Fibroblast of the conjunctiva (primary cell): Measurements from ENCODE around the gene RASSF5.

Source experiments
- DNase-seq: peaks from one replicate; pipeline ENCODE4 v3.0.0-alpha.2; 2010; ENCODE audit warnings: low read depth

Gene RASSF5

DNA sequence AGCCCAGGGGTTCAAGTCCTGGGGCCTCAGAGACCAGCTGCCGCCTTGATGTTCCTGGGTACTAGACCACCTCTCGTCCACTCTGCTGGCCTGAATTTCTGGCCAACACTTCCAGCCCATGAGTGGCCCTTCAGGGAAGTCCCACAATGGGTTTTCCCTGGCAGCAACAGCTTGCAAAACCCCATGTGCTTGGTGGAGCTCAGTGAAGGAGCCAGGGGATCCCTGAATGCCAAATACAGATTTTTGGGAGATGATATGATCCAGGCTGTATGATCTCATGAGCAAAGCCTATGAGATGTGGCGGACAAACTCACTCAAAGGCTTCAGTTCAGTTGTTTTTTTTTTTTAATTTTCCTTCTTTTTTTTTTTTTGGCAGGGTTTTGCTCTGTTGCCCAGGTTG lies 9.6 kb upstream of the RASSF5 start:
- no peak for DNase-seq

DNA sequence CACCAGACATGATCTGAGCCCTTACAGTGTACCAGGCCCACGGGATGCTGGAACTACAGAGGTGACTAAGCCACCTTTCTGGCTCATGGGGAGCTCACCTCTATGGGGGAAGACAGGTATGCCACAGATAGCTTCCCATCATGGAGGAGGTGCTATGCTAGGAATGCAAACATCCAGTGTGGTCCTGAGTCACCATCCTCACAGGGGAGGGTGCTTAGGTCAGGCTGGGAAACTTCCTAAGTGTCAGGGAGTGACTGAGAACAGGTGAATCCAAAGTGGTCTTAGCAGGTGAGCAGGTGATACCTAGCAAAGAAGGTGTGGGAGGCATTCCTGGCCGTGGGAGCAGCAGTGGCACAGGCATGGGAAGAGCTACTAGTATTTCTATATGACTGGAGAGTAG lies 8.6 kb upstream of the RASSF5 start:
- no peak for DNase-seq

DNA sequence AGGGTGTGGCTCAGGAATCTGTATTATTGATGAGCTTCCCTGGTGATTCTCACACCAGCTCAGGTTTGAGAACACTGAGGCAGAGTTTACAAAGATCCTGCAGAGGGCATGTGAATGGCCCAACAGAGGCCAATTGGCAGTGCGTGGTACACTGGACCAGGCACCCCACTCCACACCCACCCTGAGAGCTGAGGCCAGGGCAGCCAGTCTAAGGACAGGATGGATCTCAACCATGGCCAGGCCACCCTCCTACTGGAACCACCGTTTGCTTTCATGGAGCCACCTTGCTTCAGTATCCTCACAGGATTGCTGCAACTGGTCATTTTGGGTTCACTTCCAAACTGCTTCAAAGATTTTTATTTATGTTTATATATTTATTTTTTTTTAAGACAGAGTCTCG lies 7.3 kb upstream of the RASSF5 start:
- DNase-seq, result no peak

DNA sequence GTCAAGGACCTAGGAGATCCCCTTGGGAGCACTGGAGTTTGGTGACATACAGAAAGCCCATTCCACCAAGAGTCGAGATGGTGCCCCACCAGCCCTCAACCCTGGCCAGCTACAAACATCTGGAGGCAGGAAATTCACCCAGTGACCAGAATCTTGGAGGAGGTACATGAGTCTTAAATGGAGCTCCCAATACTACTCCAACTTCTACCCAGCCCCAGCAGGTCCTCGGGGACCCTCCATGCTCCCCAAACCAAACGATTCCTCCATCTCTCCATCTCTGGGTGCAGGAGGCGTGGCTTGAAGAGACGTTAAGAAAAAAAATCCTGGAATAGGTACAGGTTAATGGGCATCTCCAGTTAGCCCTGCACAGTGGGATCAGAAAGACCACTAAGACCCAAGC lies 5.5 kb upstream of the RASSF5 start:
- DNase-seq, result no peak

DNA sequence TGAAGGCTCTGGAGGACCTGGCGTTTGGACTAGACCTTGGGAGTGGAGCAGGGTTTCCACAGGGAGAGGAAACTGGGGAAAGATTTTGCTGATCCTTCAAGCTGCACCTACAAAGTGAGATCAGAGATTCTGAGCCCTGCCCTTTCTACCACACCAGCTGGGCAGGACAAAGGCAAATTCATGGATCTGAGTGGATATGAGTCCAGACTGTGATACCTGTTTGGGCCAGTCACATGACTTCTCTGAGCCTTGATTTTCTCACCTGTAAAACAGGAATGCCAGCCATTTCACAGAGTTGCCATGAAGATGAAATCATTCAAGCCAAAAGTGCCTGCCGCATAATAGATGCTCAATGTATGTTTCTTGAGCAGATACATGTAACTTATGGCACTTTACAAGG lies 4.9 kb upstream of the RASSF5 start:
- DNase-seq, result no peak

DNA sequence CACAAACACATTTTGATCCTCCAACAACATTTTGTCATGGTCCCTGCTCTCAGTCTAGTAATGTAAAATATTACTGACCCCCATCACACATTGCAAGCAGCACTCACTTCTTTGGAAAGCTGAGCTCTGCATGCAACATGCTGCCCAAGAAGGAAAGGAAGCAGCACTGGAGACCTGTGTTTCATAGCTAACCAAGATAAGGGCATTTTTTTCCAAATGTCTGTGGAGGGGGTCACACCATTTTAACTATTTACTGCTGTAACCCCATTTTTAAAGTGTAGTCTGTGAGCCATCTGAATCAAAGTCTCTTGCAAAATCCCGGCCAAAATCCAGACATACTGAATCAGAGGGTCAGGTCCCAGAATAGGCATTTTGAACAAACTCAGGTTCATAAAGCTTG lies 4.5 kb upstream of the RASSF5 start:
- no peak for DNase-seq

DNA sequence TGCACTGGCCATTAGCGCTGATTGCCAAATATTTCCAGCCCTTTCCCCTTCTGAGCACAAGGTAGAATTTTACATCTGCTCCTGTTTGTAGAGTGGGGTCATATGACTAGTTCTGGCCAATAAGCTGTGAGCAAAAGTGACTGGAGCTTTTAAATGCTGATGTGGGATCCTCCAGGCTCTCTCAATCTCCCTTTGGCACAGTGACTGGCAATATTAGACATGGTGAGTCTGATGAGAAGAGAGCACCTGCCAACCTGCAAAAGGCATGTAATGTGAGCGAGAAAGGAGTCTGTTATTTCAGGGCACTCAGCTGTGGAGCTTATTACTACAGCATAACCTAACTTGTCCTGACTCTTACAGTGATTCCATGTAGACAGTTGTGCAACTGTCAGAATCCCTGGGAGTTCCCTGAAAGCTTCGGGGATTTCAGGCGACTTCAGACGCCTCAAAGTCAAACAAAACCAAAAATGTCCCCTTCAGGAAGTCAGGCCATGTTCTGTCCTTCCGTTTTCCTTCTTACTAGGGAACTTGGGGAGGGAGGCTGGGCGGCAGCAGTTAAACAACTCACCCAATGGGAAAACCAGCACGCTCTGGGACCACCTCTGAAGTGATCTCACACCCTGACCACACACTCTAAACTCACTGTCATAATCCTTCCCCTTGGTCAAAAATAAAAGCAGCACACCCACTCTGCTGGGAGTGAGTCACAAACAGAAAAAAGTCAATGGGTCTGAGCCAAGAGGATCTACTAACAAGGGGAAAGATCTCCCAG lies 3.6 kb upstream of the RASSF5 start:
- peak; percentile 87 for DNase-seq

DNA sequence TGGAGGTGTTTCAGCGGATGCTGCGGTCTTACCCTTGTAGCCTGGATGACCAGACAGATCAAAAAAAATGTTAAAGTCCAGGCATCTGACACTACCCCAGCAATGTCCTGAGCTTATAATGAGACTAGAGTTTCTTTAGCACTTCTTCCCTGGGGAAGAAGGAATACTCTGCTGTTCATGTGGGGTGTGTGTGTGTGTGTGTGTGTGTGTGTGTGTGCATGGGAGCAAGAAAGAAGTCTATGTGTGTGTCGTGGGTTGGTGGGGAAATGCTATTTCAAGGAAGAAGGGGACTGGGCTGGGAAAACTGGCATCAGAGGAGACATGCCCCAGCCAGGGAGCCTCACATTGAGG lies 3.0 kb upstream of the RASSF5 start:
- DNase-seq, result no peak

DNA sequence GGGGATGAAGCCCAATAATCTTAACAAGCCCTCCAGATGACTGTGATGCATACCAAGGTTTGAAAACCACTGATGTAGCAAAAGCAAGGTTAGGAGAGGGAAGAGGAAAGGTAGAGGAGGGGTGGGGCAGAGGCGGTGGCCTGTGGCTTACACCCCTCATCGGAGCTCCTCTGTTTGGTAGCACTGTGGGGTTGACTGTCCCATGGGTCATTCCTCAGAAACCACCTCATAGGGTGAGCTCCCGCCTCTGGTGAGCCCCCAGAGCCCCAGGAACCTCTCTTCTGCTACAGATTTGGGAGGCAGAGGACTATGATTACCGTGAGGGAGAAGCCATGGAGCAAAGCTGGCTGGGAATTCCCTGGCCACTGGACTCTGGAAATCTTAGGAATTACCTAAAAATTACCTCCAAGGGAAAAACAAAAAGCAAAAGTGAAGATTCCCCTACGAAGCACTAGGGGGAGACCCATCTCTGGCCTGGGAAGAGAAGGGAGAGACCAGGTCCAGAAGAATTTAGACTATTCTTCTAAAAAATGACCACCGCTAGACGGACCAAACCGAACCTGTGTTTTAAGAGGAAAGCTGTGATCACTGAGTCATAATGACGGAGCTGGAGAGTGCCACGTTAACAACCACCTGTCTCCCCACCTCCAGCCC lies 1.5 kb upstream of the RASSF5 start:
- DNase-seq, result peak; percentile 28

DNA sequence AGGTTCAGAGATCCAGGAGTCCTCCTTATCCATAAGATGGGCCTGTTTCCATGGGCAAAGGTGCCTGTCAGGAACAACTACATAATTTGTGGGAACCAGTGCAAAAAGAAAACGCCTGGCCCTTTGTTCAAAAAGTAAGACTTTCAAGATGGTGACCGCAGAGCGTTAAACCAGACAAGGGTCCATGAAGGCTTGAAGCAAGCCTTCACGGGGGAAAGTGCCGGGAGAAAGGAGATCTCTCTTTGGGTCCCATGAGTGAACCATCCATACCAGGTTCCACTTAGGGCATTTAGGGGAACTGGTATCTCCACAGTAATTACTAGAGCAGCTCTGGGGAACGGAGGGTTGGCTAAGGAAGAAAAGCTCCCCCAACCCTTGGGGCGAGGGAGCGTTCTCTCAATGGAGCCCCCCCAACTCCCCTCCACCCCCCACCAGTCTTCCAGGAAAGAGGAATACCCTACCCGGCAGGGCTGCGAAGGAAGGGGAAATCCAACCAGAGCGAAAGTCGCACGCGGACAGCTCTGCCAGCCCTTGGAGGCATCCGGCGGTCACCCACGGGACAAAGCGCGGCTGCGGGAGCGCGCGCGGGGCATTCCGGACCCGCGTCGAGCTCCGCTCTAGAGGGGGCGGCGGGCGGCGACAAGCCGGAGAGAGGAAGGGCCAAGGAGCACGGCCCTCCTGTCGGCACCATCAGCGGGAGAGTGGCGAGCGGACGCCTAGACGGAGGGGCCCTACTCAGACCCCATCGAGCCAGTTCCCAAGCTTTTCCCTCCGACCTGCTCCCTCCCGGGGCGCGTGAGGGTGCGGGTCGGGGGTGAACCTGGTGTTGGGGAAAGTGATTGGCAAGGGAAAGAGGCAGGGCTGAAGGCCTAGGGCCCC lies 687 bp upstream of the RASSF5 start:
- DNase-seq, result no peak

DNA sequence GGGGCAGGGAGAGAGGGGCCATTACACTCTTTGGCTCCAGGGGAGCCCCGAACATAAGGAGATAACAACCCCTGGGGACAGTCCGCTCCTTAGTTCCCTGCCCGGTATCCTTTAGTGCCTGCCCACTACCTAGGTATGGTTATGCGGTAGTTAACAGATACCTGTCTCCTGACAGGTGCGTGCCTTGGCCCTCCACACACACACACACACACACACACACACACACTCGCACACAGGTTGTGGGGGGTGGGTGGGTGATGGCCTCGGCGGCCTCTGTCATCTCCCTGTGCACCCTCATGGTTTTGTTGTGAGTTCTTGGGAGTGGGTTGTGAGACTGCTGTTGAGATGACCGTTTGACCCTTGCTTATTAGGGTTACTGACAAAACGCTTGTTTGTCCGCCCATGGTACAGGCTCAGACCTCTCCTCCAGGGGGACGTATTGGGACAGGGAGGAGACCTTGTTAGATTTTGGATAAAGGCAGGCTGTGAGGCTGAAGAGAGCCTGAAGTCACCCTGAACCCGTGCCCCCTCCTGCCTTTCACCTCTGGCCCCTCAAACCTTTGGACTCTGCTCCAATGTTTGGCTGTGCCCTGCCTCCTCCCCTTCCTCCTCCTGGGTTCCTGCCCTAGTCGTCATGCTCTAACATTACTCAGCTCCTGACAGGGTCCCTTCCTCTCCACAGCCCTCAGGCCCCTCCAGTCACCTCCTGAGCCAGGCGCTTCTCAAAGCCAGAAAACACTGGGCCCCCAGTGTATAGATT lies 979 bp downstream of the RASSF5 start:
- DNase-seq, result no peak

DNA sequence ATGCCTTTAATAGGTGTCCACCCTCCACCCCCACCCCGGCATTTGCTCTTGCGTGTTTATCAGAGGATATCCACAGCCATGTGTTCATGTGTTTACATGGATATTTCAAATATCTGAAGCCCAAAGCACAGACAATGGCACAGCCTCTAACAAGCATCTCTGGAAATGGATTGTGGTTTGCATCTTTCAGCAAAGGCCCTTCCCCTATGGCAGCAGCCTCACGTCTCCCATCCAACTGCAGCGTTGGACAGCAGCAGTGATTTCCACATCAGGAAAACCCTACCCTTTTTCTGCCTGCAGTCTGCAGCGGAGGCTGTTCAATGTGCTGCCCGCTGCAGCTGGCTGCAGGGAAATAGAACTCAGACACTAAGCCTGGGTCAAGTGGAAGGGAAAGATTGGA lies 1.6 kb downstream of the RASSF5 start:
- DNase-seq, result no peak

DNA sequence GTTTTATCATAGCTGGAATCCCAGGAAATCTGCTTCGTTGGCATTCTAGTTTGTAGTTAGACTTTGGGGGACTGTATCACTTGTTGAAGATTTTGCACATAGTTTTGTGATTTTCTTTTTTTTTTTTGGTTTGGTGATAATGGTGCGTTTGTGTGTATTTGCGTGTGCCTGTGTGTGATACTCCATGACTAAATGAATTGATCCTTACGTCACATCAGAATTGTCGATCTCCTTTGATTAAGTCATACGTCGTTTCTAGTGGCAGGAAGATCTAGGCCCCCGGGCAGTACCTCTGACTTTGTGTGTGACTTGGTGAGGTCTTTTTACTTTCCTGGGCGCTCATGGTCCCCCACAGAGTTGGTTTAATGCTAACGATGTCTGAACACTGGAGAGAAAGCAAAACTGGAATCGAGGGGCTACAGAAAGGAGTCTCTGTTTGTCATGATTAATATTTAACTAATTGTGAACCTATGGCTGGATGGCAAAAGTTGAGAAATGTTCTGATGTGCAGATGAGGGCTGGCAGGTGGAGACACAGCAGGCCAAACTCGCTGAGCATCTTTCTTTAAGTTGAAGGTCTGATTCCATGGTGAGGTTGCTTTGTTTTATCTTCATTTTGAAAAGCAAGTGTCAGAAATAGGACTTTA lies 2.4 kb downstream of the RASSF5 start:
- no peak for DNase-seq

DNA sequence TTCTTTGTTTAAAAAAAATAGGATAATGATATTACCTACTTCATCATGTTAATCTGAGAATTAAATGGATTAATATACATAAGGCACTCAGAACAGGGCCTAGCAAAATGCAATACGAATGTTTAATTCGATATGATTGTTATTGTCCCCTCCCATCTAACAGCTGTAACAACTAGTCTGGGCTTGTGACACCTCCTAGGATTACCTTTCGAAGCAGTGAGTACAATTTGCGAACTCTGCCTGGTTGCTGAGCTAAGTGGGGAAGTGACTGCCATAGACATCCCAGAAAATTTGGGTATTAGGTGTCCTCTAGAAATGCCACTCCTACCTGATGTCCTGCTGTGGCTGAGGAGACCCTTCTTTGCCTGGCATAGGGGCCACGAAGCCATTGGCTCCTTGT lies 3.0 kb downstream of the RASSF5 start:
- DNase-seq, result no peak

DNA sequence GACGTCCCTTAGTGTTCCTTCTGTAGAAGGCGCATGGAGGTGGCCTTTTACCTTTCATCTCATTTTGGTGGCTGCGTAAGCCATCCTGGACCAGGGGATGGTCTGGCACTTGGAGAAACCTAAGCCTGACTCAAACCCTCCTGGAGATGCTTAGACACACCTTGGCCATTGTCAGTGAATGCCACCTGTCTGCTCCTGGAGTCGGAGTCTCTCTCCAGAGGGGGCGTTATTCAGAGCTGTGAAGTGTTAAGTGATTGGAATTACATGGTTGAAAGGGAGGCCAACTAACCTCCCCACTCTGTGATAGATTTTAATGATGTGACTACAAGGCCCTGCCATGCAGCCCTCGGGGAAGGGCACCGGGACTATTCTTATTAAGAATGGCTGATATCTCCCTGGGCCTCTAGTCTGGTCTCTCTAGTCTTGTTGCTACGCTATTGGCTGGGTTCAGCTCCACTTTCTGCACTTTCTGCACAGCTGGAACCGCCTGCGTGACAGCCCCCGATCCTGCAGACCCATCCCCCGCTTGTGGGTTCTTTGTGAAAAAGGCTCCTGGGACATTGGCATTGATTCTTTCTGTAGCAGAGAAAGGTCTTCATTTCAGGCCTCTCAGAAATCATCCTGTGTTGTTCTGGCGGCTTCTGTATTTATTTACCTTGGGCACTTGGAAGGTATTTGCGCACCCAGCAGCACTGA lies 4.2 kb downstream of the RASSF5 start:
- no peak for DNase-seq

DNA sequence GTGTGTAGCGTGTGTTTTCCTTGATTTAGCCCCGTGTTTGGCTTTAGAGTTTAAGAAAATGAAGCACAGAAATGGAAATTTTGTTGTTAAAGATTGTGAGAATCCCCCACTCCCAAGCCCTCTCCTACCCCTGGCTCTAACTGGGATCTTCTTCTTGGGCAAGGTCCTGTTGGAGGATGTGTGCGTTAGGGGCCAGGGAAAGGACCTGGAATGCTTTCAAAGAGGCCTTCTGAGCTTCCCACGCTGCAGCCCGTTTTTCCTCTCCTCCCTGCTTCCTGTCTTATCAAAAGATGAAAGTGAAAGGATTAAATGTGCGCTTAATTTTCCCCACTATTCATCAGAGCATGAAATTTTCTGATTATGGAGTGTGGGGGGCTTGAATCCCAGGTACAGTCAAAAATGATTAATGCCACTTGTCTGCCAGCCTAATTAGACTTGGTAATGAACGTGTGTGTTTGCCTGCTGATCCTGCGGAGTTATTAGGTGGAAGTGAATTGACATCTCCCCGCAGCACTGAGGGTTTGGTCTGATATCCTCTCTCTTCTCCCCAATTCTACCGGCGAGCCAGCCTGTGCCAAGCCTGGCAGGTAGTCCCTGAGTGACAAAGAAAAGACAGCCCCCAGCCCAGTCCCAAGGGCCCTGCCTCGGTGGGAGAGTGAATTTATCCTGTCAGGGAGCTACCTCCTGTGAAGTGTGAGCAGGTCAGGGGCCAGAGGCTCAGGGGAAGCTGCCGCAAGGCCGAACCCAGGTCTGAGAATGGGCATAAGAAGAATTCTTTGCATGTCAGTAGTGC lies 4.9 kb downstream of the RASSF5 start:
- no peak for DNase-seq

DNA sequence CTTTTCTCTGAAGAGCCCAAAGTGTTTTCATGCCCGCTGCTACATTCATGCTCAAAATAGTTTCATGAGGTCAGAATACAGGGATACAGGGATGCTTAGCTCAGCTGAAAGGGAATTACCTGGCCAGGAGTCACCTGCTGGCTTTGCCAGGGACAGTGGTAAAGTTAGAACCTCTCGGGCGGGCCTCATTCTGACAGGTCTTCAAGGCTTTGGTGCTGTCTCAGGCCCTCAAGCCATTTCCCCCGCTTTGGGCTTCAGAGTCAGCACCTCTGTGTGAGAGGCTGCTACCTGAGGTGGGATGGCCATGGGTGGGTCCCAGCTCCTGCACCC lies 5.5 kb downstream of the RASSF5 start:
- no peak for DNase-seq

DNA sequence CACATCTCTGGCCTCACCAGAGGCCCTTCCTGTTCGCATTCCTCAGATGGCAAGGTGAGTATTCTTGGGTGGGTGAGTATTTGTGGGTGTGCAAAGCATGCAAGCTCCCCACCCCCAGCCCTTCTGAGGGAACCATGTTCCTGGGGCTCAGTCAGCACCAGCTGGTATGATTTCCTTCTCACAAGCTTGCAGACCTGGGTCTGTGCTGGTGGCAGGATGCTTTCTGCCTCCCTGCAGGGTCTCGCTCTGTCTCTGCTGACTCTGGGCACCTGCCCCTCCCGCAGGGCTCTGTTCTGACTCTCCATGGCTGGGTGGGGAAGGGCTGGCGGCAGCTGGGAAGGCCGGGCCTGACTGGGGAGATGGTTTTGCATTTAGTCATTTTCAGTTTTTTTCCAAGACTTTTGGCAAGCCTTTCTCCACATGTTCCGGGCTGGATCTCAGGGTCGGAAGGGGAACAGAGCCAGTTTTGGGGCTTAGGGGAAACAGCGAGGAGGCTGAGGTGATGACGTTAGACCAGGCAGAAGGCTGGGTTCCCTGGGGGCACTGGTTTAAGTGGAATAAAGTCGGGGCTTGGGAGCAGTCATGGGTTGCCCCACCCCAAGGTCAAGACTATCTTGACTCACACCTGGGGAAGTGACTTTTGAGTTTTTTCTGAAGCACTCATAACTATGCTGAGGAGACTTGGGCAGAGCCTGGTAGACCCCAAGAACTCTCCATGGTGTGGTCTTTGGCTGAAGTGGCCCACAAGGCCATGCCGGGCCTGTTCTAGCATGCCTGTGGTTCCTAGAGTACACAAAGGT lies 6.2 kb downstream of the RASSF5 start:
- peak; percentile 89 for DNase-seq

DNA sequence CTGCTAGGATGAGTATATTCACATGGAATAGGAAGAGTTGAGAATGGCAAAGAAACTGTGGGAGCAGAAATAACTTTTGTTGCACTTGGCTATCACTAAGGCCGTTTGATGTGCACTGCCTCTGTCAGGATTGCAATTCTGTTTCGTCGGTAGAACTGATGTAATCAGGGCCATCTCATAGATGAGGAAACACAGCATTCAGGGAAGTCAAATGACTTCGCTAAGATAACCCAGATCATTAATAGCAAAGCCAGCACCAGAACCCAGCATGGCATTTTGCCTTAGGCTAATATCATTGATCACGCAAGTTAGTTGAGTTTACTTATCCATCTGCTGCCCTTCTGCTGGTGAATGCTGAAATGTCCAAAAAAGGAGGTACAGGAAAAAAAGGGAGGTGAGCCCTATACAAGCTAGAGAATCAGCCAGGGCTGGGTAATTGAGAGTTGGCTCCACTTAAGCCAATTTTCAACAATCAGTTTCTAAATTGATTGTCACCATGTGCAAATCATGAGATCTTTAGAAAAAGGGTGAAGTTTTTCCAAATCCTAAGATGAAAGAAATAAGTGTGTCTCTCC lies 7.6 kb downstream of the RASSF5 start:
- peak; percentile 26 for DNase-seq

DNA sequence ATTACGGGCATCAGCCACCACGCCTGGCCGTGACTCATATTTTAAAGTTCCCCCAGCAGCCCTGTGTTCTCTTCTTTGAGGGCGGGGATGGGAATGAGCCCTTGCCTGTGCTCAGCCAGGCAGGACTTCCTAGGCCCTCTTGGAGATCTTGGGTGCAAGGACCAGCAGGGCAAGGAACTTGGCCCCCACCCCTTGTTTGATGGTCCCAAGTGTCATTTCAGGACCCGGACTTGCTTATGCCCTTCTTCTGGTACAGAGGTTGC lies 9.3 kb downstream of the RASSF5 start:
- DNase-seq, result no peak
